HG02678 (cell line): ENCODE measurements around the gene FCHSD2.
"Not testable (repeated sequence)": the region's sequence is repeated elsewhere in the genome, so short reads cannot be mapped to it uniquely, and the experiment has no call there.

Source experiments
- ATAC-seq: cut with Tn5 transposase; IDR thresholded peaks from one replicate; pipeline ENCODE4 v1.9.1; 2021; ENCODE audit warnings: mild to moderate bottlenecking, moderate library complexity; ENCODE audit not compliant: unreplicated experiment

FCHSD2 gene

GRCh38 chr11:73017024-73017751 is 124.9 kb downstream of the FCHSD2 start:
- ATAC-seq: no peak

DNA sequence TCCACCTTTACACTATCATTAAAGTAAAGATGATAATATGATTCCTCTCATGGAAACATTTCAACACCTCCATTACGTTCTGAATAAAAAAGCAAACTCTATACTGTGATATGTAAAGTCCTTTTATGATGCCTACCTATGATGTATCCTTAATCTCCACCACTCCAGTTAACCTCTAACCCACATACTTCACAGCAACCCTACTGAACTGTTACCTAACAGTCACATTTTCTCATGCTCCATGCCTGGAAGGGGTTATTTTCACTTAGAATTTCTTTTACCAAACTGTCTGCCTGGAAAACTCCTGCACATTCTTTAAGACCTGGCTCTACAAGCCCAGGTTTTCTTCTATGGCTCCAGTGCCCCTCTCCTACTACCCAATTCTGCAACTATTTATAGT is 129.1 kb downstream of the FCHSD2 start:
- ATAC-seq: no peak

- no peak for ATAC-seq
Observed at GRCh38 chr11:73012121-73012863, 129.8 kb downstream of the FCHSD2 start.

- no peak for ATAC-seq
Observed at GRCh38 chr11:73011126-73011817, 130.8 kb downstream of the FCHSD2 start.

- ATAC-seq: no peak
Observed at GRCh38 chr11:73009972-73010371, 132.1 kb downstream of the FCHSD2 start.

GRCh38 chr11:73004088-73004487 is 138.0 kb downstream of the FCHSD2 start:
- ATAC-seq: no peak

GRCh38 chr11:73003088-73003487 is 139.0 kb downstream of the FCHSD2 start:
- no peak for ATAC-seq

- no peak for ATAC-seq
Observed at GRCh38 chr11:73002214-73002613, 139.9 kb downstream of the FCHSD2 start.

- ATAC-seq: no peak
Observed at GRCh38 chr11:73001615-73002014, 140.5 kb downstream of the FCHSD2 start.

- no peak for ATAC-seq
Observed at GRCh38 chr11:72998676-72999075, 143.4 kb downstream of the FCHSD2 start.

DNA sequence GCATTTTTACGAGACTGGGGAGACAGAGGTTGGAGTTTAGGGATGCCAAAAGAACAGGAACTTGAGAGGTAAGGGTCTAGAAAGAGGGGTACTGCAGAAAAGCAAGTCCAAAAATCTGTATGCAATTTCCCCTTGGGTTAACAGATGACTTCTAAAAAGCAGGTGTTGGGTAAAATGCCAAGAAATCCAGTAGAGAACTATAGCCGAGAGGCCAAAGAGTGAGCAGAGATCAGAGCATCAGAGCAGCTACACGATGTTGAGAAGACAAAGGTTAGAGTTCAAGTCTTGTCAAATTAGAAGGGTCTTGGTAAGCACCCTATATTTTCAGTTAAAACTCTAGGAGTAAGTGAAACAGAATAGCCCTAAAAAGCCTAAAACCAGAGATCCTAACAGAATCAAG is 145.2 kb downstream of the FCHSD2 start:
- no peak for ATAC-seq

DNA sequence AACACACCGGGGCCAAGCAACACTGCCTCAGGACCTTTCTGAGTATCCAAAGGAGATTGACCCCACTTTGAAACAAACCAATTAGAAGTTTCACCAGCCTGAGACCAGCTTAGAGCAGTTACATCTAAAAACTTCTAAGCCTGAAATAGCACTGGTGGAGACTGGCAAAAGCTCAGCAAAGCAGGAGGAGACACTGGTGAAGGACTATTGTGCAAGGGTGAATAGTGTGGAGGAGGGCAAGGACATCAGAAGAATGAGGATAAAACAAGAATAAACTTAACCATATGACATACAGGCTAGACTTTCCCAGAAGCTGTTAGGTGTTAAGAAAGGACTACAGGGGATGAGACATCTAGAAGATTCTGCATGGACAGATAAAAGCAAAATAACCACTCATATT is 152.4 kb downstream of the FCHSD2 start:
- no peak for ATAC-seq

DNA sequence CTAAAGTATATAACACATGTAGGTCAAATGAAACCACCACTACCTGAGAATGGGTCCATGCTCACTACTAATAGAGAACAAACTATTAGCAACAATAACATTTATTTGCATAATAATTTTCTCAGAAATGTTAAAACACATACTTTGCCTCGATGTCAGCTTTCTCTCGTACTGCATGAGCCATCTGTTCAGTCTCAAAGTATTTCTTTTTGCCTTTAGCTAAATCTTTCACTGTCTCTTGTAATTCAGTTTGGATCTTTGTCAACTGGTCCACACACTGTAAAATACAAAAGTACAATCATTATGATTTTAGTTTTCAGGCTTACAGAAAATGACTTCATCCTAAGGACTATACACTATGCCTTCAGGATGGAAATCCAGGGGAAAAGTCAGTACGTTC is 153.3 kb downstream of the FCHSD2 start:
- no peak for ATAC-seq

GRCh38 chr11:72985645-72986044 is 156.5 kb downstream of the FCHSD2 start:
- no peak for ATAC-seq

- no peak for ATAC-seq
Observed at GRCh38 chr11:72984453-72985077, 157.6 kb downstream of the FCHSD2 start.

- ATAC-seq: no peak
Observed at GRCh38 chr11:72983560-72983959, 158.6 kb downstream of the FCHSD2 start.

DNA sequence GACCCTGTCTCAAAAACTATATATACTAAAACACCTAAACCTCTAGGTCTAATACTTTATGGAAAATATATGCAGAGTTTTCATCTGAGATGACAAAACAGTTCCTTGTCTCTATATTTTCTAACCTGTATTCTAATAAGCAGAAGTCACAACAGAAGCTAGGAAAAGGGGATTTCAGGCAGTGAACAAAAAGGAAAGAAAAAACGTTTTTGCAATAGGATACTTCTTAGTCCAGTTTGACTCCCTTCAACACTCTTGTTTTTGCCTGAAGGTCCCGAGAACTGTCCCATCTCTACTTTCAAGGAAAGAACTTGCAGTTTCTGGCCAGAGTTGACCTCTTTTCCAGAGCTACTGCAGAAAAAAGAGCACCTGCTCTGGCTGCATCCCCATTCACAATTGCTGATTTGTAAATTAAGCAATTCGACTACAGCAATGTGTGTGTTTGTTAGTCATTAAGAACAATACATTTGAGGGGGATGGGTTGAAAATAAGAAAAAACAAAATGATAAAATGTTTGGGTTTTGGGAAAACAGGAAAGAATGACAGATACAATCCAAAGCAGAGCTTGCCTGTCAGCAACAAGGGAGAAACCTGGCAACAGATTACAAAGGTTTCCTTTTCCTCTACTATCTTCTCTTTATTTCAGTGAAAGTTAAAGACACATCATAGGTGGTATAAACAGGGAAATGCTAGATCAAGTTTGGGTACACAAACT is 160.0 kb downstream of the FCHSD2 start:
- no peak for ATAC-seq

DNA sequence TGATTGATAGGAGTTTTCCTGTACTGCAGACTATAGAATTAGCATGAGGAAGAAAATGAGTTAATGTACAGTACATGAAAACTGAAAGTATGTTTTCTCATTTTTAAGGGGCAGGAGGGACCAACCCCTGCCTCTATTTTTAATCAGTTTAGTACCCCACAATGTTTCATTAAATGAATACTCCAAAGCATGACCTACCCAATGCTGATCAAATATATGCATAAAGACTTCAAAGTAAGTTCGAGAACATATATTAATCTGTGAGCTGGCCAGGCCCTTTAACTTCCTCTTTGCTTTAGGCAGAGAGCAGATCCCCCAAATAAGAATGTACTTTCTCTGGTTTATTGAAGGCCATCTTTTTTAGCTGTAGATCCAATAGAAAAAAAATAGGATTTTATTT is 161.0 kb downstream of the FCHSD2 start:
- no peak for ATAC-seq

GRCh38 chr11:72977782-72978181 is 164.3 kb downstream of the FCHSD2 start:
- ATAC-seq: not testable (repeated sequence)

DNA sequence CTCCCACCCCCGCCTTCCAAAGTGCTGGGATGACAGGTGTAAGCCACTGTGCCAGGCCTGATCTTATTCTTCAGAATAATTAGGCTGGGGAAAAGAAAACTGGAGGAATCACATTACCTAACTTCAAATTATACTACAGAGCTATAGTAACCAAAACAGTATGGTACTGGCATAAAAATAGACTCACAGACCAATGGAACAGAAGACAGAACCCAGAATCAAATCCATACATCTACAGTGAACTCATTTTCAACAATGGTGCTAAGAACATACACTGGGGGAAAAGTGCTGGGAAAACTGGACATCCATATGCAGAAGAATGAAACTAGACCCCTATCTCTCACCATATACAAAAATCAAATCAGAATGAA is 165.6 kb downstream of the FCHSD2 start:
- not testable (repeated sequence) for ATAC-seq
